ENCODE measurements around the gene MGLL.

MGLL gene

DNA sequence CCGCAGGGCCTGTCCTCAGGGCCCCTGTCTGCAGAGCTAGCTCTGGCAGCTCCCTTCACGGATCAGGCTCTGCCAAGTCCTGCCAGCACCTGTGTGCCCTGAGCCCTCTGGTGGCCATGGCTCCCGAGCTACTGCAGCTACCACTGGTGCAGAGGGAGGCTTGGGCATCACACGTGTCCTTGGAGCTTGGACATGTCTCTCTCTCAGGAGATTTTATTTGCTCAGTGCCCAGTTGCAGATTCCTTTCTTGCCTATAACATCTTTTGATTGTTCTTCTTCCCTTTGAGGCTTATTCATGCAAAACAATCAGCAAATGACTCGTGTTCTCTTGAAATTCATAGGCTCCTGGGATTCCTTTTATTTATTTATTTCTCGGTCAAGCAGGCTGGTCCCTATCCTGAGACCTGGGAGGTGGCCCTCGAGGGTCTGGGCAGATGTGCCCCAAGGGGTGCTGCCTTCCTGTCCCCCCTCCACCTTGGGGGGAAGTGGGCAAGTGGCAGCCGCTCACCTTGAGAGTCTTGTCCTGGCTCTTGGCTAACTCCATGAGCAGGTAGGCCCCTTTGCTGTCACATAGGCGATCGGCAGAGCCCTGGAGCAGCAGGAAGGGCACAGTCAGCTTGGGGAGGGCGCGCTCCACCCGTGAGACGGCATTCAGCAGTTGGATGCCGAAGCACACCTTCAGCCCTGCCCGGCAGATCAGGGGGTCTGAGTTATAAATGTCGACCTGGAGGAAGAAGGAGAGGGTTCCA, 127.7 kb downstream of the MGLL start:
- no peaks in the 10 kb centered on the region for H3K27me3 Mint-ChIP-seq (ENCODE audit: low read depth)
- H3K4me1 Mint-ChIP-seq (ENCODE audit: low read depth), result peaks cover 3% of the 10 kb centered on the region
- no peak overlapping the region for H3K4me3 Mint-ChIP-seq
- no peaks in the 10 kb centered on the region for H3K9me3 Mint-ChIP-seq
- DNase-seq (ENCODE audit: low spot score), result no peak
- no peaks in the 10 kb centered on the region for H3K36me3 Mint-ChIP-seq (ENCODE audit: low read depth)
- H3K27ac Mint-ChIP-seq, result no peak overlapping the region

DNA sequence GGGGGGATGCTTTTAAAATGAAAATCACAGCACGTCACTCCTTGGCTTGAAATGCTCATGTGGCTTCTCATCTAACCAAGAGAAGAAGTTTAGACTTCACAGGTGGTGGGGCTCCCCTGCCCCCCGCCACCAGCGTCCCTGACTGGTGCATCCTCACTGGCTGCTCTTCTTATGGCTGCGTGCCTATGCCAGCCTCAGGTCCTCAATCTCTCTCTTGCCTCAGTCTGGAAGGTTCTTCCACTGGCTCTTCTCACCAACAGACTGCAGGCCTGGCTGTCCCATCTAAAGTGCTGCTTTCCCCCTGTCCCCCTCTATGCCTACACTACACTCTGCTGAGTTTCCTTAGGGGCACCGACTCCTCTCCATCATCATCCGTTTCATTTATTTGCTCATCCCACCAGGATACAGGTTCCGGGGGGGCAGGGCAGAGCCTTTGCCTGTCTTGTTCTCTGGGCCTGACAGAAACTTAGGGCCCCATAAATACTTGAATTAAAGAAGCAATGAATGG, 128.9 kb downstream of the MGLL start:
- no peaks in the 10 kb centered on the region for H3K27me3 Mint-ChIP-seq (ENCODE audit: low read depth)
- DNase-seq (ENCODE audit: low spot score), result no peak
- no peaks in the 10 kb centered on the region for H3K36me3 Mint-ChIP-seq (ENCODE audit: low read depth)
- H3K4me3 Mint-ChIP-seq, result no peak overlapping the region
- H3K9me3 Mint-ChIP-seq, result no peaks in the 10 kb centered on the region
- H3K4me1 Mint-ChIP-seq (ENCODE audit: low read depth), result peaks cover 3% of the 10 kb centered on the region
- no peak overlapping the region for H3K27ac Mint-ChIP-seq

DNA sequence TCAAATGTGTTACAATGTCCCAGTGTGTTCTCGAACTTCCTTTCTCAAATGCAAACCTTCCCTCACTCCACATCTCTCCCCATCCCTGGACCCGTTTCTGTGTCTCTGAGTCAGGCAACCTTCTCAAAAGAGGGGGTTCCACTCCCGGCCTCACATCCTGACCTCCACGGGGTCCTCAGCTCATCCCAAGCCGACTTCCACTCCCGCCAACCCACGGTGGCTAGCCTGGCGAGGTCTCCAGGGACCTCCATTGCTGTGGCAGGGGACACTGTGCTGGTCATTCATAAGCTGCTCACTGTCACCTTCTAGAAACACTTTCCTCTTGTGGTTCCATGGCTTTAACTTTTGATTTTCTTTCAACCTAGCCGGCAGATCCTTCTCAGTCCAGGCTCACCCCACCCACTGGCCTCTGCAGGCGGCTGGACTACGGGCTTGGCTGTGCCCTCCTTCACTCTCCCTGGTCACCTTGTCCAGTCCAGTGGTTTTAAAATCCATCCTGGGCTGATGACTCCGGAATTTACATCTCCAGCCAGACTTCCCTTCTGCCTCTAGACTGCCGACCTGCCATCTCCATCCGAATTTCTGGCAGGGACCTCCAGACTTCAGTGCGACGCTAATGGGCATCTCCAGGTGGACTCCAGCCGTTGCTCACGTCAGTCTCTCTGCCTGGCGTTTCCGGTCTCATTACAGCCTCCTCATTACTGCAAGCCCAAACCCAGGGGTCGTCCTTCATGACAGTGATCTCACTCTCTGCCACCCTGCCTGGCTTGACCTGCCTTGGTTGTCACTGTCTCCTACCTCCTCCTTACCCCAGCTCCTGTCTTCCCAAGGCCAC, 129.6 kb downstream of the MGLL start:
- Mint-ChIP-seq H3K27ac (no peak overlapping the region), H3K27me3 (ENCODE audit: low read depth) (no peaks in the 10 kb centered on the region)

DNA sequence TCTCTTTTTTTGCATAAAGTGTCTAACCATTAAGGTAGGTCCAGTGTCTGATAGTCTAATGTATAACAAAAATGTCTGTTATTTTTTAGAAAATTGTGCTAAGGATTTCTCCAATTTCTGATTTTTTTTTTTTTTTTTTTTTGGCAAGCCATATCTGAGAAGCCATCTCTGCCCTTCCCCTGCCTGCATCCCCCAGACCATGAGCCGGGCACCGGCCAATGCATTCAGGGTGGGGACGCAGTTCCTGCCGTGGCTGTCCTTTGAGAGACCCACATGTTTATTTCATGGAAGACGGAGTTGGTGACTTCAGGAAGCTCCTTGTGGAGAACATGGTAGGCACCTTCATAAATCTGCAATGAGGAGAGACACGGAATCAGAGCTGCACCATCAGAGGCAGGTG, 130.3 kb downstream of the MGLL start:
- Mint-ChIP-seq H3K4me1 (ENCODE audit: low read depth) (no peaks in the 10 kb centered on the region), H3K4me3 (no peak overlapping the region), H3K27ac (no peak overlapping the region), H3K36me3 (ENCODE audit: low read depth) (no peaks in the 10 kb centered on the region), H3K9me3 (no peaks in the 10 kb centered on the region), H3K27me3 (ENCODE audit: low read depth) (no peaks in the 10 kb centered on the region)
- no peak for DNase-seq (ENCODE audit: low spot score)

More for the DNA sequence above, 129.6 kb downstream of the MGLL start:
- Mint-ChIP-seq H3K4me1 (ENCODE audit: low read depth) (peaks cover 3% of the 10 kb centered on the region), H3K36me3 (ENCODE audit: low read depth) (no peaks in the 10 kb centered on the region), H3K9me3 (no peaks in the 10 kb centered on the region), H3K4me3 (no peak overlapping the region)
- no peak for DNase-seq (ENCODE audit: low spot score)

DNA sequence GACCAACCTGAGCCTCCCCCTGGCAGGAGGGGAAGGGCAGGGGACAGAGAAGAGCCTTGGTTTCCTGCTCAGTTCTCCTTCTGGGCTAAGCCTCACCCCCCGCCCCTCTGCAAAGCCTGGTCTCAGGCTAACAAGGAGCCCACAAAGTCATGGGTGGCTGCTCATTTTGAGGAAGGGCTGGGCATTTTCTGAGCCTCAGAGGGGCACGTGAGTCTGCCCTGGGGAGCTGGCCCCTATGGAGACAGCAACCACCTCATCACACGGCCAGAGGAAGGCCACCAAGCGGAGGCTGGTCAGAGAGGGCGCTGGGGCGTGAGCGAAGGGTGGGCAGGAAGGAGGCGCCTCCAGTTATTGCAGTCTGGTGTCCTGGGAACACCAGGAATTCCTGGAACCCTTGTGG, 130.8 kb downstream of the MGLL start:
- Mint-ChIP-seq H3K4me3 (no peak overlapping the region), H3K9me3 (no peaks in the 10 kb centered on the region), H3K36me3 (ENCODE audit: low read depth) (no peaks in the 10 kb centered on the region), H3K4me1 (ENCODE audit: low read depth) (no peaks in the 10 kb centered on the region), H3K27ac (no peak overlapping the region), H3K27me3 (ENCODE audit: low read depth) (no peaks in the 10 kb centered on the region)
- DNase-seq (ENCODE audit: low spot score), result no peak

DNA sequence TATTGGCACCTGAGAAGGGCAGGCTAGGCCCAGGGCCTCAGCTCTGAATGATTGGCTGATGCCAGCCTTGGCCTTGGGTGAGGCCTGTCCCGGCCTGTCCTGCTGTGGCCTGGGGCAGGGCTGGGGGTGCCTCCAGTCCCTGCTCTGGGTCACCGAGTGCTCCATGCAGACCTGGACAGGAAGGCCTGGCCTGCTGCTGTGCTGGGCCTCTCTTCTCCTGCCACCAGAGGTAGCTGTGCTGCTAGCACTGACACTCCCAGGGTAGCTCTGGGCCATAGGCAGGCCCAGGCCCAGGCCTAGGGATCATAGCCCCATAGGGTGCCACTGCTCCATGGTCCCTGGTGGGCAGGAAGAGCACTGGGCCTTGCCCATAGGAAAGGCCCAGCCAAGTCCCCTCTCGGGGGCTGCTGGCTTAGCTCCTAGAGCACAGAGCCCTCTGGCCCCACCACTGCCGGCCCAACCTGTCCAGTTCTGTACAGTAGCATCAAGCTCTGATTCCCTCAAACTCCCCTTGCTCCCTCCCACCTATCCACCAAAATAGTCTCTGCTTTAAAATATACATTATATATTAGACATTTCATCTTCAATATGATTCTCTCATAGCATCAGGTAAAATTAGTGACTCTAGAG, 131.4 kb downstream of the MGLL start:
- H3K36me3 Mint-ChIP-seq (ENCODE audit: low read depth), result no peaks in the 10 kb centered on the region
- no peak for DNase-seq (ENCODE audit: low spot score)
- H3K9me3 Mint-ChIP-seq, result no peaks in the 10 kb centered on the region
- no peaks in the 10 kb centered on the region for H3K27me3 Mint-ChIP-seq (ENCODE audit: low read depth)
- H3K4me1 Mint-ChIP-seq (ENCODE audit: low read depth), result no peaks in the 10 kb centered on the region
- no peak overlapping the region for H3K27ac Mint-ChIP-seq
- H3K4me3 Mint-ChIP-seq, result no peak overlapping the region

DNA sequence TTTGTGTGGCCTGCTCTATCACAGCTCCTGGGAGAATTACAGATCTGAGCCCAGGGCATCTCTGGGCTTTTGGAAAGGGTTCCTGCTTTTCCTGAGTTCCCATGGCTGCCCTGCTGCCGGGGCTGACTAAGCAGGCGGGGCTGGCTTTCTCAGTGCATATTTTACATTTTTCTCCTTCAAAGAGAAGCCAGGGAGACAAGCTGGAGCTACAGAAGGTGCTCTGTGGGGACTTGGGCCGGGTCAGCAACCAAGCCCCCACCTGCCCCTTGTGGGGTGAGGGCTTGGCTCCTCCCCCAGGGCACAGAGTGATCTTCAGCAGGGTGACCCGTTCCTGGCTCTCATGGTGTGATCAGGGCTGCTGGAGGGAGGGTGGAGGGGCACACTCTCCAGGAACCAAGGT, 132.2 kb downstream of the MGLL start:
- no peaks in the 10 kb centered on the region for H3K27me3 Mint-ChIP-seq (ENCODE audit: low read depth)
- H3K4me1 Mint-ChIP-seq (ENCODE audit: low read depth), result no peaks in the 10 kb centered on the region
- H3K4me3 Mint-ChIP-seq, result no peak overlapping the region
- H3K9me3 Mint-ChIP-seq, result no peaks in the 10 kb centered on the region
- H3K27ac Mint-ChIP-seq, result no peak overlapping the region
- H3K36me3 Mint-ChIP-seq (ENCODE audit: low read depth), result no peaks in the 10 kb centered on the region
- no peak for DNase-seq (ENCODE audit: low spot score)

DNA sequence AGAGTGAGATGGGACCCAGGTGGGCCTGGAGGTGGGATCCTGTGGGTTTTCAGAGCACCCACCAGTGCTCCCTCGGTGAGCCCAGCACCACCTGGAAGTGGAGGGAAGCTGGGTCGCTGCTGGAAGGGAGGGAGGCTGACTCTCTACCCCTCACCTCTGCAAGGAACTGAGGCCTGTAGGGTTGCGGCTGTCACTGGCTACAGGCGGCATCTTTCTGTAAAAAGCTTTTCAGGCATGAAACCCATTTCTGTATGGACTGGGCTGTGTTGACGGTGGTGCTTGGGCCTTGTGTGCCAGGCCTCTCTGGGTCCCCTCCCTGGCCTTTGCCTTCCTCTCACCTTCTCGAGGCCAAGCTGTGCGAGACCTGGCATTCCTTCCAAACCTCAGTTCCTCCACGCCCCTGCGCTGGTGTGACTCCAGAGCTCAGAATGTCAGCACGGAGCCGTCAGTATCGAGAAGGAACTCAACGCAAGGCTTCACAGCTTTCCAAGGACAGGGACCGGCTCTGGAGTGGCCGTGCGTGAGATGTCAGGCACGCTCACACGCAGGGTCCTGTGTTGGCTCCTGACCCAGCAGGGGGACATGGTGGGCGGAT, 133.0 kb downstream of the MGLL start:
- no peaks in the 10 kb centered on the region for H3K36me3 Mint-ChIP-seq (ENCODE audit: low read depth)
- no peak for DNase-seq (ENCODE audit: low spot score)
- no peaks in the 10 kb centered on the region for H3K4me1 Mint-ChIP-seq (ENCODE audit: low read depth)
- H3K9me3 Mint-ChIP-seq, result no peaks in the 10 kb centered on the region
- no peaks in the 10 kb centered on the region for H3K27me3 Mint-ChIP-seq (ENCODE audit: low read depth)
- no peak overlapping the region for H3K4me3 Mint-ChIP-seq
- no peak overlapping the region for H3K27ac Mint-ChIP-seq

DNA sequence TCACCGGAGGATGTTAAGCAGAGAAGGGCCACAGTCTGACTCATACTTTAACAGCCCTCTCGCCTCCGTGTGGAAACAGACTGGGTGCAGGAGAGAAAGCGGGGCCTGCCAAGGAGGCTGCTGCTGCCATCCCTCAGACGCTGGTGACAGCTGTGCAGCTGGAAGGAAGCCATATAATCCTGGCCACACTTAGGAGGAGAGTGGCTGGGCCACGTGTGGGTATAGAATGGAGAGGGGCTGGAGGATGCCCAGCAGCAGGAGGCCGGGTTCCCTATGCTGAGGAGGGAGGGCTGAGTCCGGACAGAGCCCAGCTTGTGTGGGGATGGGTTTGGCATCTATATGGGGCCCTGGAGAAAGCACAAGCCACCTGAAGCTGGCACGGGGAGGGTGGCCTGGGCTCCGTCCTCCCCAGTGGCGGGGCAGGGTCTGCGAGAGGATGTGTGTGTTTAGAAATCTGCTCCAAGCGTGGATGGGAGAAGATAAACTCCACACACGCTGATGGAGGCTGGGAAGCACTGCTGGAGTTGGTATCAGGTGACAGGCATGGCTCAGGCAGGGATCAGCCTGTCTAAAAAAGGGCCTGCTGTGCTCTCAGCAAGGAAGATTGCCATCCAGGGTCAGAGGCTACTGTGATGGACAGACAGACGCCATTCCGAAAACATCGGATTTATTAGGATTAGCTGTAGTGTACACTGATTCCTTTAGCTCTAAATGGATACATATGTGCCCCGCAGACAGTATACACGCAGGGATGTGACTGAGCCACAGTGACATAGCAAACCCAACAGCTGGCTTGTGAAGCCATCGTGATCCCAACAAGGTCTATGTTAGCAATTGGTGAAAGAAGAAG, 133.7 kb downstream of the MGLL start:
- no peak overlapping the region for H3K27ac Mint-ChIP-seq
- peaks cover under 1% of the 10 kb centered on the region for H3K4me1 Mint-ChIP-seq (ENCODE audit: low read depth)
- no peaks in the 10 kb centered on the region for H3K9me3 Mint-ChIP-seq
- no peak overlapping the region for H3K4me3 Mint-ChIP-seq
- no peak for DNase-seq (ENCODE audit: low spot score)
- H3K36me3 Mint-ChIP-seq (ENCODE audit: low read depth), result no peaks in the 10 kb centered on the region
- no peaks in the 10 kb centered on the region for H3K27me3 Mint-ChIP-seq (ENCODE audit: low read depth)

DNA sequence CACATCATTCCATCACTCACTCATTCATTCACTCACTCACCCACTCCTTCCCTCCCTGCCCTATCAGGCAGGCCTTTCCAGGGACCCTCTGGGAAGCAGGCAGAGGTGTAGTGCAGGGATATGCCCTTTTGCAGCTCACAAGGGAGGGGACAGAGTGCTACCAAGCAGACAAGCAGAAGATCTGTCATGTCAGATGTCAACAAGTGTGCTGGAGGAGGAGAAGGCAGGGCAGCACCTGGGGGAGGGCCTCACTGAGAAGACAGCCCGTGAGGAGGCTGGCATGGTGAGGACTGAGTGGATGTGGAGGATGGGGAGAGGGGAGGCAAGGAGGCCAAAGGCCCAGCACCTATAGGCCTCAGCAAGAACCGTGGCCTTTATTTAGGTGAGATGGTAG, 134.3 kb downstream of the MGLL start:
- Mint-ChIP-seq H3K9me3 (no peaks in the 10 kb centered on the region), H3K36me3 (ENCODE audit: low read depth) (no peaks in the 10 kb centered on the region), H3K27ac (no peak overlapping the region), H3K27me3 (ENCODE audit: low read depth) (no peaks in the 10 kb centered on the region), H3K4me3 (no peak overlapping the region), H3K4me1 (ENCODE audit: low read depth) (peaks cover 3% of the 10 kb centered on the region)
- no peak for DNase-seq (ENCODE audit: low spot score)

DNA sequence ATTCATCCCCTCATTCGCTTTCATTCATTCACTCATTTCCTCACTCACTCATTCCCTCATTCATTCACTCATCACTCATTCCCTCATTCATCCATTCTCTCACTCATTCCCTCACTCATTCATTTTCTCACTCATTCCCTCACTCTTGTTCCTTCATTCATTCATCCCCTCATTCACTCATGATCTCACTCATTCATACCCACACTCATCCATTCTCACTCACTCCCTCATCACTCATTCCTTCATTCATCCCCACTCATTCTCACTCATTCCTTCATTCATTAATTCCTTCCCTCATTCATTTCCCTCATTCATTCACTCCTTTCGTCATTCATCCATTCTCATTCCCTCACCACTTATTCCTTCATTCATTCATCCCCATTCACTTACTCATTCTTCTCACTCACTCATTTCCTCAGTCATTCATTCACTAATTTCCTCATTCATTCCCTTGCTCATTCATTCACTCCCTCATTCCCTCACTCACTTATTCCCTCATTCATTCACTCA, 135.0 kb downstream of the MGLL start:
- H3K9me3 Mint-ChIP-seq, result no peaks in the 10 kb centered on the region
- H3K4me3 Mint-ChIP-seq, result no peak overlapping the region
- no peaks in the 10 kb centered on the region for H3K36me3 Mint-ChIP-seq (ENCODE audit: low read depth)
- peaks cover 3% of the 10 kb centered on the region for H3K4me1 Mint-ChIP-seq (ENCODE audit: low read depth)
- DNase-seq (ENCODE audit: low spot score), result no peak
- H3K27me3 Mint-ChIP-seq (ENCODE audit: low read depth), result no peaks in the 10 kb centered on the region
- no peak overlapping the region for H3K27ac Mint-ChIP-seq

DNA sequence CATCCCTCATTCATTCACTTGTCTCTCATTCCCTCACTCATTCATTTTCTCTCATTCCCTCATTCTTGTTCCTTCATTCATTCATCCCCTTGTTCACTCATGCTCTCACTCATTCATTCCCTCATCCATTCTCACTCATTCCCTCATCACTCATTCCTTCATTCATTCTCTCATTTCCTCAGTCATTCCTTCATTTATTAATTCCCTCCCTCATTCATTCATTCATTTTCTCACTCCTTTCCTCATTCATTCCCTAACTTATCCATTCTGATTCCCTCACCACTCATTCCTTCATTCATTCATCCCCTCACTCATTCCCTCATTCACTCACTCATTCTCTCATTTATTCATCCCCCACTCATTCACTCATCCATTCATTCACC, 135.8 kb downstream of the MGLL start:
- H3K27me3 Mint-ChIP-seq (ENCODE audit: low read depth), result no peaks in the 10 kb centered on the region
- no peak for DNase-seq (ENCODE audit: low spot score)
- no peaks in the 10 kb centered on the region for H3K36me3 Mint-ChIP-seq (ENCODE audit: low read depth)
- H3K9me3 Mint-ChIP-seq, result no peaks in the 10 kb centered on the region
- H3K4me1 Mint-ChIP-seq (ENCODE audit: low read depth), result peaks cover 4% of the 10 kb centered on the region
- no peak overlapping the region for H3K4me3 Mint-ChIP-seq
- H3K27ac Mint-ChIP-seq, result no peak overlapping the region

All from T-helper 2 cell treated with Interferon-gamma antibody and Interleukin-4, amounts not matched to agents 5 μg/mL and 100 μg/mL, for 36 hours (primary cell).